NCI-H146 (cell line): ENCODE results near the gene IRF2.

Source experiments
- DNase-seq: peaks from one replicate; lab custom pipeline; 2025; lab: John Stamatoyannopoulos, UW

Gene IRF2

DNA sequence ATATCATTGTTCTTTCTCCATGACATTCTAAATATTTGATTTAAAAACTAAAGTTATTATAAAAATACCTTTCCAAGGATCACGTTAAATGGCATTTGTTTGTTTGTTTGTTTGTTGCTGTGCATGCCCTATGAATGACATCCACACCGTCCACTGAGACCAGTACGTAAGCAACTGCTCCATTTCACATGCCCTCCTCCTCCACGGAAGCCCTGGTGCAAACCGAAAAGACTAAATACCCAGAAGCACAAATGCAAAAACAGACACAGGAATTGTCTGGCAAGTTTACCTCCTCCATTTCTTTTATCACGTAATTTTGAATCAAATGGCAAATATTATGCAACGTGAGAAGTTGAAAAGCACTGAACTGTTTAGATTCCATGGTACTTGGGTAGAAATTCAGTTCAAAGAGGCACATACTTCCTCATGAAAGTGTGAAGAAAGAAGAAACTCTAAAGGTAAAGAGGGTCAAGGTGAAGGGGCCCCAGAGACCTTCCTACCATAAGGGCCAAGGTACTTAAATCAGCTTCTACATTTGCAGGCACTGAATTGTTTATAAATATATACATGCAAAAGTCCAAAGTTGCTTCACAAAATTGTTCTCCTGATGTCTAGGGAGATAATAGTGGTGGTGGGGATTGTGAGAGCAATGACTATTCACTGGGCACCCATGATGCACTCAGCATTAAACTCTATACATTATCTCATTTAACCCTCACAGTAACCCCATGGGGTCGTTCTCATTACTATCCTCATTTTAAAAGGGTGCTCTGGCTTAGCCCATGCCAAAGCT lies 23.4 kb downstream of the IRF2 start:
- no peak for DNase-seq

DNA sequence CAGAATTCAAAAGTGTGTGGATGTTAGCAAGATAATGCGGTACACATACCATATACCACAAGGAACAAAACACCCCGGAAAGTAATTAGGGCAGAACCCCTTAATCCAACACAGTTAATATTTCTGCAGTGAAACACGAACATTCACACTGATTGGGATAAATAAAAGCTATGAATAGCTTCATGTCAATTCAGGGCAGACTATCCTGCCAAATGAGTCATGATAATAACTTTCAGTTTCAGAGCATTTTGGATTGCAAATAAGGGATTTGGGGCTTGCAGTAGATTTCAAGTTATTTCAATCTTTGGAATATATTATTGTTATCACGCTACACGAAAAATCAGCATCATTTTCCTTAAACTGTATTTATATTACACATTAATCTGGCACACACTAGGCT lies 24.3 kb downstream of the IRF2 start:
- no peak for DNase-seq

DNA sequence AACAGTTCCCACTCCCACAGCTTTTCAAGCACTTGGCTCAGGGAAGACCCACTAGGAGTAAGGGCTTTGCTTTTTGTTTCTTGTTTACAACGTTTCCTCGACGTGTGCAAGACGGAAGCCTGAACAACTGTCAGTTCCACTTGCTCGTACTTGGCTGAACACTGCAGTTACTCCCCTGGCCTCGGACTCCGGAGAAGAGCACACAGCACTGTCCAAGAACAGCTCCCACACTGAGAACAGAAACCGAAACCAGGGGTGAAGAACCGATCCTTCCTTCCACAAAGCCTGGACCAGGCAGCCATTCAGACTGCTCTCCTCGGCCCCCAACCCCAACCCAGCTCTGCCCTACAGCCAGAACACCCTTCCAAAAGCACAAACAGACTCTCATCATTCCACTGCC lies 25.5 kb downstream of the IRF2 start:
- DNase-seq: no peak

DNA sequence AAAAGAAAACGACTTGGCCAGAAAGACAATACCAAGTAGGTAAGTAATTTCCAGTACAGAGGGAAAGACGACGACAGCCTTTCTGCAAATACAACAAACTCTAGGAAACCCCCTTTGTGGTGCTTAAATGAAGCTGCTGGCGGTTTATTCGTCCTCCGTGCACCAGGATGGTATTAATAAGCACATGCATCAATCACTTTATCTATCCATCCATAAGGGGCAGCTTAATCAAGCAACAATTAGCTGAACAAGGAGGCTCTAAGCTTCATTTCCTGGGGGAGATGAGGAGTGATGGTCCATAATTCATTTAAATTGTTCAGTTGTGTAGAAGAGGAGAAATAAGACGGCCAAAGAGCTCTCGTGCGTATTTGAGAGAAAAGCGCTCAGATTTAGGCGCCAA lies 26.2 kb downstream of the IRF2 start:
- DNase-seq: no peak

DNA sequence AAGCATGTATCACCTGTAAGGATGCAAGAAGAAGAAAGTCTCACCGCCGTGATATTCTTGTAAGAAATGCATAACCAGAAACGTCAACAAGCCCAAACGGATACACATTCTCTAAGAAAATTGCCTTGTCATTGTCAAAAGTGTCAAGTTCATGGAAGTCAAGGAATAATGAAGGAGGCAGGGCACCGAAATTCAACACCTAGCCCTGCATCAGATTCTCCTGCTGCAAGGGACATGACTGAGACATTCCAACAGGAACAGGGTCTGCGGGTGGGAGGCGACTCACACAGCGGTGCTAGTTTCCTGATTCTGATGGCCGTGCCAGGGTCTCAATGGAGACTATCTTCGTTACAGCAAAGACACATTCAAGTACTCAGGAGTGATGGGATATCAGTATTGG lies 26.7 kb downstream of the IRF2 start:
- no peak for DNase-seq

DNA sequence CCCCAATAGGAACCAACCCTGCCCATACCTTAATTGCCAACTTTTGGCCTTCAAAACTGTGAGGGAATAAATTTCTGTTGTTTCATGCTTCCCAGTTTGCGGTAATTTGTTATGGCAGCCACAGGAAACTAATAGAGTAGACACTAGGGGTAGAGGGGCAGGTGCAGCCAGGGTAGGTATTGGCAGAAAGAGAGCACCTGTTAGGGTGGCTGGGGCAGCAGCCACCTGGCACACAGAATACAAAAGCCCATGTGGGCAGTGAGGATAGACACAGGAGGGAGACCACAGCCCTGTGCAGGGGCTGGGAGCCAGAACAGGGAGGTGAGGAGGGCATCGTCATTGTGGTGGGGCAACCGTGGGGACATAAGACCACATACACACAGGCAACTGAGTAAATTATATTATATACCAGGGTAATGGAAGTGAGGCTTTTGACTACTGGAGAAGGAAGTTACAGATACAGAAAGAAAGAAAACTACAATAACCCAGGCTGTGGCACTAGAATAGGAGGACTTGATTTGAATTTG lies 28.2 kb downstream of the IRF2 start:
- DNase-seq: peak; percentile 7

DNA sequence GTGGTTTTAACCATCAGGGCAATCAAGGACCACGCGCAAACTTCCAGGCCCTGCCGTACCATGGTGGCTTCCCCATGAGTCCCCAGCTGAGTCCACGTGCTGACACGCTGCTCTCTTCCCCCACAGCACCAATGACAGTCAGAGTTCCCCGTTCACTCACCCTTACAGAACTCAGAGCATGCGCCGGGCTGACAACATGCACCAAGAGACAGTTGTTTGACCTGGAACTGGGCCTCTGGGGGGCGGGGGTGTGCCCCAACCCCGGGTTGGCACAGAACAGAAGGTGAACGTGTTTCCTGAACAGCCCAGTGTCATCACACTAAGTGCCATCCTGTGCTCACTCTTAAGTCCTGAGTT lies 29.4 kb downstream of the IRF2 start:
- DNase-seq: no peak

DNA sequence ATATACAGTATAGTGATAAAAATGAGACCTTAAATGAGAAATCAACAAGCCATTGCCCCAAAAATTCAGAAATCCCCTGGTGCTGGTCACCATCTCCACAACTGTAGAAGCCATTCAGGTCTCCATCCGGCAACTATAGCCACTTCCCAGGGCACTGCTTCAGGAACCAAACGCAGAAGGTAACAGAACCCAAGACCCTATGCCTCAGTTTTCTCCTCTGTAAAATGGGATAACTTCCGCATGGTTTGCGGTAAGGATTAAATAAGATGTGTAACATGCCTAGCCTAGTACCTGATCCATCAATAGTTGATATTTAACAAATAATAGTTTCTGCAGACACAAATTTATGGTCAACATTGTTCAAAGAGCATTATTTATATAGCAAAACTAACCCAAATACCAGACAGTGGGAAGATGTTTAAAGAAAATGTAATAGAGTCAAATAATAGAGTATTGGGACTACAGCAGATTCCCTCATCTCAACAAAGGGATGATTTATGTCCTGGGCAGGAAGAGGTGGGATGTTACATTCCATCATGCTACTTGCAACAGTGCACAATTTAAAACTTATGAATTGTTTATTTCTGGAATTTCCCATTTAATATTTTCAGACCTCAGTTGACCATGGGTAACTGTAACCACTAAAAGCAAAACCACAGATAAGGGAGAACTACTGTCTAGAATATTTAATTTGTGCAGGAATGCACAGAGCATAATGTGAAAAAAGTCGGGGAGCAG lies 30.0 kb downstream of the IRF2 start:
- DNase-seq: no peak

DNA sequence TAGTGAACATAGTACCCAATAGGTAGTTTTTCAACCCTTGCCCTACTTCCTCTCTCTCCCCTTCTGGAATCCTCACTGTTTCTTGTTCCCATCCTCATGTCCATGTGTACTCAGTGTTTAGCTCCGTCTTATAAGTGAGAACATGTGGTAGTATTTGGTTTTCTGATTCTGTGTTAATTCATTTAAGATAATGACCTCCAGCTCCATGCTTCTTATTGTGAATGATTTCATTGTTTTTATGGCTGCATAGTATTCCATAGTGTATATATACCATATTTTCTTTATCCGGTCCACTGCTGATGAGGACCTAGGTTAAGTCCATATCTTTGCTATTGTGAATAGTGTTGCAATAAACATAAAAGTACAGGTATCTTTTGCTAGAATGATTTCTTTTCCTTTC lies 31.0 kb downstream of the IRF2 start:
- DNase-seq: no peak

DNA sequence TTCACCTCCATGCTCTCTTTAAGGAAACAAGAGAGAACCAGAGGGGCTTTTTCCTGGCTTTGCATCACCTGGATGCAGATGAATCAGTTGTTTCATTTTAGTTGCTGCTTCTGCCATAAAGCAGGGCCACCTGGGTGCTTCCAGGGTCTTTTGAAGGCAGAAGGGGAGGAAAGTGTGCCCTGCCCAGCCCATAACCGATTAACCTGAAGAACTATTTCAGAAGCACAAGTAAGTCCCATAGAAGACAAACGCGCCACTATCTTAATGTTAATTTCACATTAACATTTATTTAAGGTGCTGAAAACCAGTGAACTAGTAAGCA lies 32.1 kb downstream of the IRF2 start:
- no peak for DNase-seq

DNA sequence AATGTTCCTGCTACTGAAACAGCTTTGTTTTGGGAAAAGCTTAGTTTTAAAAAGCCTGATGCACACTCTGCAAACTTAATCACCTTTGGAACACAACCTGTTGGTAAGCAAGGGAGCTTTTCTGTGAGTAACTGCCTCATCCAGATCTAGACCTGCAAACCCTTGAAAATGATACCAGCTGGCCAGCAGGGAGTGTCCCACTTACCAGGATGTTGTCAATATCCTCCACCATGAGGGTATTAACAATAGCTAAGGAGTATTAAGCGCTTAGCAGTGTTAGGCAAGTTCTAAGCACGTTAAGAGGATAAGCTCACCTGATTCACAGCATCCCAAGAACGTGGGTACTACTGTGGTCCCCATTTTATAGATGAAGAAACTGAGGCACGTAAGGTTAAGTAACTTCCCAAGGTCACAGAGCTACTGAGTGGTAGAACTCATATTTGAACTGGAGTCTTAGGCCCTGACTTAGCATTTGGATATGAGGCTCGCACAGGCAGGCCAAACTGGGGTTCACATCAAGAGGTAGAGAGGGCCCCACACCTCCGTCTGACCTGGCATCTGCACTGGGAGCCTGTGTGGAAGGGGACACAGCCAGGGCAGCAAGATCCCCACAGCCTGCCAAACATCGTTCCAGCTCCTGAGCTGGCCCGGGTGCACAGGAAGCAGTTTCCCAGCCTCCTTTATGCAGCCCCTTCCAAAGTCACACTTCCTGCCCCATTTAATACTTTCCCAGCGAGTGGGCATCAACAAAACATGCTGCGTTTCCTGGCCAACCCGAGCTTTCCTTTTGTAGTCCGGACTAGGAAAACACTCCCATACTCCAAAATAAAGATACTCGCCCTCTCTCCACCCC lies 32.7 kb downstream of the IRF2 start:
- DNase-seq: no peak

DNA sequence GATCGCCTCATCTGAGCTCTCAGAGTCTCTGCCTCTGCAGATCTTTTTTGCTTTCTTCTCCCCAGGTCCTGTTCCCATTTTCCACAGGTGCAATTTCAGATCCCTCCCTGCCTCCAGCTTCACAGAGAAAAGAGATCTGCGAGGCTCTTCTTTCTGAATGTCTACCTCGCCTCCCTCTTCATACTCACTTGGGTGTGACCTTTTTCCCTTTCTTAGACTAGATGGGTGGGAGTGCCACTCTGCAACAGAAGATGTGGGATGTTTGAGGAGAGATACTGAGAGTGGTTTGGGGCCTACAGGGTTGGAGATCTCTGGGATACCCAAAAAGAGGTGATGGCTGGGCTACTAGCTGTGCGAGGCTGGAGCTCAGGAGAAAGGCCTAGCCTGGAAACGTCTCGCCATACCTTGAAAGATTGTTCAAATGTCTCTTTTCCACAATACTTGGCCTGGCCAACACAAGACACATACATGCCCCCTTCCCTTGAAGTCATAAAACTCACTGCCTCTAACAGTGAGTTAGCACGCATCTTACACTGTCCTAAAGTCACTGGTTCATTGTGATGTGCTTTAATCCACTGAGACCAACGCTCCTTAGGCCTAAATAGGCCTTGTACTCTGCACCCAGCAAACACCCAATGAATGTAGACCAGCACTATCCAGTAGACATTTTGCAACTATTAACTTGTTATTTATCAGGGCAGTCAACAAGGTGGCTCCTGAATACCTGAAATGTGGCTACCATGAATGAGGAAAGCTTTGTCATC lies 33.6 kb downstream of the IRF2 start:
- no peak for DNase-seq

DNA sequence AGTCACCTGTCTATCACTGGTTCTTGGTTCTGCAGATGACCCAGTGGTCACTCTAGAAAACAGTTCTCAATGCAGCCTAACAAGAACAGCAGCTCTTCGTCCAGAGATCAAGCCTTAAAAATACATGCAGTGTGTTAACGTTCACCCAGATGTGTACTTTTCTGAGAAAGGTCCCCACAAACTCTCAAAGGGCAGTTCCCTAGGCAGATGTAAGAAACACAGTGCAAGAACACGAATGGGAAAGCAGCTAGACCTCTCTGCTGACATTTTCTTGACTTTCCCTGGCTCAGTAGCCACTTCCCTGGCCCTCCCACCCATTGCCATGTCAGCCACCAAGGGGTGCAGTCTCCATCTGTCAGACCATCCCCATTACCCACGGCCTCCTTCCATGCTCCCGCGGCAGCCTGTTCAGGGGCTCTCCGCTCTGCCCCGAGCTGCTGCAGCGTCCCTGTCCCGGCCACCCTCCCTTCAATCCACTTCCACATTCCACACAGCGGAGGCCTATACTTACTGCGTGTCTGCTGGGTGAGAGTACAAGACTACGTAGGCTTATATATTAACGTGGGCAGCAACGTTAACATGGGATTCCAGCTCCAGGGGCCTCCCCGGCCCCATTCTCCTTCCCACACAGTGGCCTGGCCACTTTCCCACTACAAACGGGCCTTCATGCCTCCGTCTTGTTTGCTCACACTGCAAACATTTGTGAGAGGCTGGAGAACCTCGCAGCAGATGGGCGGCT lies 34.3 kb downstream of the IRF2 start:
- no peak for DNase-seq

DNA sequence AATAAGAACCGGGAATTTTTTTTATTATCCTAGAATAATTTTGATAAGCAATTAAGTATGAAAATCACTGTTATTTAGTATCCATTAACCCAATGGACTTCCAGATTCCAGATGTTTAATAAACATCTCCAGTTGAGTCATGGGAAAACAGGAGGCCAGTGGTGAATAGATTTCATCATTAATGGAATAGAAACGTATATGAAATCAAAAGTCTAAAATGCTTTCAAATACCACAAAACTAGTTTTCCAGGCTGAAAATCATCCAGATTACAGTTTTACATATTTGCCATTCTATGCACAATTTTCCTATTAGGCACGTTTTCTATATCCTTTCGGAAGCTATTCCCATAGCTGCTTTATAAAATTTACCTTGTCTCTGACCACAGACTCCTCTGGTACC lies 35.0 kb downstream of the IRF2 start:
- no peak for DNase-seq

DNA sequence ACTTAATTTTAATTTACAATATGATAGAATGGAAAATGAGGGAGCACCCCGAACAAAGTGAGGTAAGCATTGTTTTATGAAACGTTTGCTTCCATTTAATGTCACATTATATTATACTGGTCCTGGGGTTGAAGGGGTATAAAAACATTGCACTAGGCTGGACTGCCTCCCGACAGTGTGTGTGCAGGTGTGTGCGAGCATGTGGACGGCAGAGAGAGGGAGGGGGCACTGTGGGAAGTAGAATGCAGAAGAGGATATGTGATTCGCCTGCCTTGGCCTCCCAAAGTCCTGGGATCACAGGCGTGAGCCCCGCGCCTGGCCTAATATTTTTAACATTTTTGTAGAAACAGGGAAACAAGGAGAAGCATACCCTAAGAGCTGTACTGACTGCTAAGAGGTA lies 36.0 kb downstream of the IRF2 start:
- no peak for DNase-seq

DNA sequence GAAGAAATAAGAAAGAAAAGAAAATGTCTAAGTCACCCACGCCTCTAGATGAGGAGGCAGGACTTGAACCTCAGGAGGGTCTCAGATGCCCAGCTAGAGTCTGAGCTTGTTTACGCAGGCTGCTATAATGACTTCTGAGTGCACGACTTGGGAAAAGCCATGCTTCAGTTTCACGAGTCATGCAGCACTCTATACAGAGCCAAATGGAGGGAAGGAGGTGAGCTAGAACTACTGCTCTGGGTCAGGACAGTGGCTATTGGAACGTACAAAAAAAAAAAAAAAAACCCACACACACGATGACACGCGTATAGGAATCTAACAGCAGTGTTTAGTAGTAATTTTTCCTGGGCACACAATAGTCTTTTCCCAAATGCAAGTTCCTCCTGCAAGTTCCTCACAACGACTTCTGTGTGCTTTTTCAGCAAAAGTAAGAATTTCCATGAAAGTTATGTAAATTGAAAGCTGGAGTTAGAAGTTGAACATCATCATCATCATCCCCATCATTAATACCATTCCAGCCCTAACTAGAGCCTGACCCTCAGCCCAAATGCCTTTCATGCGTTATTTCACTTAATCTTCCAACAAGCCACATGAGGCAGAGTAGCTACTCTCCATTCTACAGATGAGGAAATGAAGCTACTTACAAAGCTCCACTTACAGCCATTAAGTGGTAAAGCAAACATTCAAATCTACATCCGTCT lies 36.6 kb downstream of the IRF2 start:
- no peak for DNase-seq

DNA sequence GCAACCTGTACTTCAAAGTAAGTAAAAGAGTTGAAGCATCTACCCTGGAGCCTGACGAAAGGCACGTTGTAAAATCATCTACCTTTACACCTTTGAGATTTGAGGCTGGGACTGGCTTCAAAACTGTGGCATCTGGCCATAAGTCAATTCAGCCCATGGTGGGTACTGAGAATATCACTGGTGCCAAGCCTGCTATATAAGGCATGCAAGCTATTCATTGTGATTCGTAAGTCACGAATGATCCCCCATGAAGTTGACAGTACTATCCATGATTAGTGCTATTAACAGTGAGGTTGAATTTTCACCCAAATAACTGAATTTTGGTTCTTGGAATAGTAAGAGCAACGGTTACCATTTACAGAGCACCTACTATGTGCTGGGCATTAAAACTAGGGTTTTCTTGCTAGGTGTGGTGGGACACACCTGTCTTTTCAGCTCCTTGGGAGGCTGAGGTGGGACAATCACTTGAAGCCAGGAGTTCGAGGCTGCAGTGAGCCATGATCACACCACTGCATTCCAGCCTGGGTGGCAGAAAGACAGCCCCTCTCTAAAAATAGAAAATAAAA lies 39.8 kb downstream of the IRF2 start:
- DNase-seq: no peak

DNA sequence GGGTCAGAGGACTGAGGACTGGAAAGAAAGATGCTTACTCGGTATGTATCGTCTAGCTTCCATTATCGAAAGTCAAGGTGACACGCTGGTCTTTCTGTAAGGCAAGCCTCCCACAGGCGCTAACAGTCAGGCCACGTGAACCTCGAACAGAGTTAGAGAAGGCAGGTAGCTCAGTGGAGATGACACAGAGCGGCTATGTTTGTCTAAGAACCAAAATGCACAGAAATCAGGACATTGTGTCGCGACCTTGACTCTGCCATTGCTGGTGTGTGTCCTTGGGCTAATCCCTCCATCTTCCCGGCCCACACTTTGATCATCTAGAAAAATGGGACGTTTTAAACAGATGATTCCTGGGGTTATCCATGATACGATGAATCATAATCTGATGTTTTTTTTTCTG lies 40.3 kb downstream of the IRF2 start:
- no peak for DNase-seq

DNA sequence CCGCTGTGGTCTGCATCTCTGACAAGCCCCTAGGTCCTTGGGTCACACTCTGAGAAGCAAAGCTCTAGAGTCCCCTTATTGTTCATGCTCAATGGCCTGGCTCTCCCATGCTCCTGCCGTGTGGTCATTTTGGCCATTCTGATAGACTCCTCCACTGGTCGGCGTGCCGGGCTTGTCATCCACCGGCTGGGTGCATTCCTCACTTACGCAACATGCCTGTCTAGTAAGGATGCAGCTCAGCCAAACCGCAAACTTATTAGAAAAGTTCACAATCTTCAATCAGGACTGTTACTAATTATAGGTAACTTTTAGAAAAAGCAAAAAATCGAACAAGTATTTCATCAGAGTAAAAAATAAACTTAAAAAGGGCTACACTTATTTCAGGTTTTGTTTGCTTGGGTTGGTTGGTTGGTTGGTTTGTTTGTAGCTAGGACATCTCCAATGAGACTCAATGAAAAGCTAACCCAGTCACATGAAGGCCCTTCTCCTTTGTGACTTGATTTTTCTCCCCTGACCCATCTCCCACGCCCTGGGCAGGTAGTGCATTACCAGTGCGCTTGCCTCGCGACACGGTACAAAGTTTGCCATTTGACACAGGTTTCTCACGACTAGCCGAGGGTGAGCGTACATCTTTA lies 41.0 kb downstream of the IRF2 start:
- no peak for DNase-seq
